IPS DF 6.9 (cell line): ENCODE data around the gene SGSH.

Source experiments
- DNase-seq: peaks from one replicate; pipeline ENCODE4 v3.0.0-alpha.2; 2013; ENCODE audit warnings: low read depth, low spot score
- H3K27ac ChIP-seq: one replicate; pipeline ENCODE4 v1.5.1; 2013; ENCODE audit warnings: low read length, control low read depth
- H3K27me3 ChIP-seq: 2 replicates; pipeline ENCODE4 v1.6.1; 2013; ENCODE audit warnings: mild to moderate bottlenecking, low read length; ENCODE audit not compliant: control insufficient read depth, insufficient read depth
- H3K36me3 ChIP-seq: 2 replicates; pipeline ENCODE4 v1.6.1; 2013; ENCODE audit warnings: low read length; ENCODE audit not compliant: control insufficient read depth, insufficient read depth
- H3K4me1 ChIP-seq: 2 replicates; pipeline ENCODE4 v1.6.1; 2013; ENCODE audit warnings: low read length; ENCODE audit not compliant: control insufficient read depth, insufficient read depth
- H3K4me3 ChIP-seq: 2 replicates; pipeline ENCODE4 v1.5.1; 2013; ENCODE audit warnings: mild to moderate bottlenecking, low read length
- H3K9me3 ChIP-seq: 2 replicates; pipeline ENCODE4 v1.6.1; 2013; ENCODE audit warnings: low read length, inconsistent platforms; ENCODE audit not compliant: control insufficient read depth, insufficient read depth
- WGBS: extraction: QIAGEN DNeasy Blood & Tissue Kit; methylation state at CpG from one replicate; pipeline ENCODE4 v1.1.7; 2013; ENCODE audit warnings: mixed read lengths, missing lambda C conversion rate; ENCODE audit not compliant: insufficient read length, insufficient coverage; 5-methylcytosine and 5-hydroxymethylcytosine counted together

The SGSH gene

DNA sequence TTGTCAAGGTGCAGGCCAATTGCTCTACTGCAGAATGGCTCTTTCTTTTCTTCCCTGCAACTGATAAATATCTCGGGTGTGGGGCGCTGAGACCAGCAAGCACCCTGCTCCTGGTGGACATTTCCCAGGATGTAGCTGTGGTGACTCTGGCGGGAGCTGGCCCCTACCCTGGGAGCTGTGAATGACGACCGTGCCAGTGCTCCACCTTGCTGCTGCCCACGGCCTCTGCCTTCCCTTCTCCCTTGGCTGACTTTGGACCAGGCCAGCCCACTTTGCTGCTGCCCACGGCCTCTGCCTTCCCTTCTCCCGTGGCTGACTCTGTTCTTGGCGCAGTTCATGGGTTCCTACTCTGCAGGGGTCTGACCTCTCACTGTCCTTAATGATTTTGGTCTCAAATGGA is 34.2 kb downstream of the SGSH start:
- DNase-seq = no peak
- Histone ChIP-seq H3K4me3 (no peak overlapping the region), H3K27me3 (no peaks in the 10 kb centered on the region), H3K9me3 (no peaks in the 10 kb centered on the region), H3K36me3 (no peaks in the 10 kb centered on the region; the same call in 1 of the 2 replicates), H3K4me1 (no peaks in the 10 kb centered on the region; the same call in 1 of the 2 replicates), H3K27ac (no peak overlapping the region)
- WGBS = no CpG with 5 or more reads among the region's 9 CpGs

DNA sequence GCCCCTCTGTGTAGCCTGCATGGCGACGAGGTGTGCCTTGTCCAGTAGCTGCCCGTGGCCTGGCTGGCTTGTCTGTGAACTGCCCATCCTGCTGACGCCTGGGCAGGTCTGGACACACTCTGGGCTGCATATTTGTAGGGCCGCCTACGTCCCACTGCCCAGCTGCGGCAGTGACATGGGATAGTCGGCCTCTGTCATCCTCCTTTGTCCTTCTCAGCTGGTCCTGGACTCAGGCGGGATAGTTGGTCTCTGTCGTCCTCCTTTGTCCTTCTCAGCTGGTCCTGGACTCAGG is 35.8 kb downstream of the SGSH start:
- no peaks in the 10 kb centered on the region for H3K9me3 ChIP-seq
- H3K27ac ChIP-seq = no peak overlapping the region
- no peaks in the 10 kb centered on the region; the same call in 1 of the 2 replicates for H3K4me1 ChIP-seq
- H3K36me3 ChIP-seq = no peaks in the 10 kb centered on the region; the same call in 1 of the 2 replicates
- no peak for DNase-seq
- no CpG with 5 or more reads among the region's 10 CpGs for WGBS
- H3K27me3 ChIP-seq = no peaks in the 10 kb centered on the region
- no peak overlapping the region for H3K4me3 ChIP-seq

DNA sequence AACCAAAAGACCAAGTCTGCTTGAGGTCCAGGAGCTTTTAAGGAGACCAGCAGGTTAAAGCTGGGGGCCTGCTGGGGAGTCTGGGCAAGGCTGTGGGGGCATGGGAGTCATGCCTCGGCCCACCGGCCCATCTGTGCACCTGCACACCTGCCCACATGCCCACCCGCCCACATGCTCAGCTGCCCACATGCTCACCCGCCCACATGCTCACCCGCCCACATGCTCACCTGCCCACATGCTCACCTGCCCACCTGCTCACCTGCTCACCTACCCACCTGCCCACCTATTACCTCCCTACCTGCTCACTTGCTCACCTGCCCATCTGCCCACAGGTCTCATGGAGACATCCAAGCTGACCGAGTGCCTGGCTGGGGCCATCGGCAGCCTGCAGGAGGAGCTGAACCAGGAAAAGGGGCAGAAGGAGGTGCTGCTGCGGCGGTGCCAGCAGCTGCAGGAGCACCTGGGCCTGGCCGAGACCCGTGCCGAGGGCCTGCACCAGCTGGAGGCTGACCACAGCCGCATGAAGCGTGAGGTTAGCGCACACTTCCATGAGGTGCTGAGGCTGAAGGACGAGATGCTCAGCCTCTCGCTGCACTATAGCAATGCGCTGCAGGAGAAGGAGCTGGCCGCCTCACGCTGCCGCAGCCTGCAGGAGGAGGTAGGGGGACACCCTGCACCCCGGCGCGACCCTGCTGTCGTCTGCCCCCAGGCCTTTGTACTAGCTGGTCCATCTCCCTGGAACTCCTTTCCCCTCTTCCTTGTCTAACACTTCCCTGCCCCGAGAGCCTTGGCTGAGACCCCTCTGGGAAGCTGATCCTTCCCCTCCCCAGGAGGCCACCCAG is 36.3 kb downstream of the SGSH start:
- no peaks in the 10 kb centered on the region; the same call in 1 of the 2 replicates for H3K4me1 ChIP-seq
- no peak for DNase-seq
- no peaks in the 10 kb centered on the region for H3K27me3 ChIP-seq
- H3K36me3 ChIP-seq = no peaks in the 10 kb centered on the region; the same call in 1 of the 2 replicates
- no peak overlapping the region for H3K27ac ChIP-seq
- no CpG with 5 or more reads among the region's 26 CpGs for WGBS
- no peak overlapping the region for H3K4me3 ChIP-seq
- H3K9me3 ChIP-seq = no peaks in the 10 kb centered on the region

DNA sequence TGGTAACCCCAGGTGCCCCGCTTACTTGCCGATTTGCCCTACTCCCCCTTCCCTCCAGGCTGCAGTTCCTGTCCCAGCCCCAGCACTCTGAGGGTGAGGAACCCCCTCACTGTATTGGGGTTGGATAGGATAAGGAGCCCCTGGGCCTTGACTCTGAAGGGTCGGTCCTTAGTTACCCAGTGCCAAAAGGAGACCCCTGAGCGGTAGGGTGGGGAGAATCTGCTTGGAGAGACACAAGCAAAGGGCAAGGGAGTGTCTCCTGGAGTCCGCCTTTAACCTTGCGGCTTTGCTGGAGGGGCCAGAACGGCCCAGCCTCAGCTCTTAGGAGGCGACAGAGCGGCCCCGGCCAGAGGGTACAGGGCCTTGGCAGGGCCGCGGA is 37.3 kb downstream of the SGSH start:
- Histone ChIP-seq H3K27ac (no peak overlapping the region), H3K4me1 (no peaks in the 10 kb centered on the region; the same call in 1 of the 2 replicates), H3K4me3 (no peak overlapping the region), H3K9me3 (no peaks in the 10 kb centered on the region), H3K36me3 (no peaks in the 10 kb centered on the region; the same call in 1 of the 2 replicates), H3K27me3 (no peaks in the 10 kb centered on the region)
- DNase-seq = no peak
- no CpG with 5 or more reads among the region's 12 CpGs for WGBS

DNA sequence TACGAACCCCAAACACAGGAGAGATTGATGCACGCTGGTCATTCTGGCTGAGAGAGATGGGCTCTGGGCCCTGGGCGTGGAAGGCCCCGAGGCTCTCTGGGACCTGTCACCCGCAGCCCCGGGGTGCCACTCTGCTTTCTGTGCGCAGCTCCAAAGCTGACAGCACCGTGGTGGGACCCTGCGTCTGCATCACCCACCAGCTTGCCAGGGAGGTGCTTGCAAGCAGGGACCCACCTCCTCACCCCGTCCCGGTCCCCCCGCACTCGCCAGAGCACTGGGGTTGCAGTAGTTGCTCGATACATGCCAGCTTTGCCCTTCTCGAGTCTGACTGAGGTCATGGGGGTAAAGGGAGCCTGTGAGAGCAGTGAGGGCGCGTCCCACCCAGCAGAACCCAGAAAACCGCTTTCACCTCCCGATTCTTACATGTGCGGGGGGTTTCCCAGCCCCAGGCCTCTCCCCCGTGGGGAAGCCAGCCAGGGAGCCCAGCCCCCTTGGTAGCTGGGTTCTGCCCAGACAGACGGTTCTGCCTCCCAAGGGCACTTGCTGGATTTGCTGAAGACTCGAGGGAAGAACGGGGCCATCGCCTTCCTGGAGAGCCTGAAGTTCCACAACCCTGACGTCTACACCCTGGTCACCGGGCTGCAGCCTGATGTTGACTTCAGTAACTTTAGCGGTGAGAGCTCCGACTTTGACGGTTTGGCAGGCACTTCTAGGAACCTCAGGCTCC is 37.9 kb downstream of the SGSH start:
- no CpG with 5 or more reads among the region's 30 CpGs for WGBS
- Histone ChIP-seq H3K4me1 (no peaks in the 10 kb centered on the region; the same call in 1 of the 2 replicates), H3K9me3 (no peaks in the 10 kb centered on the region), H3K4me3 (no peak overlapping the region), H3K27me3 (no peaks in the 10 kb centered on the region), H3K27ac (no peak overlapping the region), H3K36me3 (no peaks in the 10 kb centered on the region; the same call in 1 of the 2 replicates)
- DNase-seq = no peak

DNA sequence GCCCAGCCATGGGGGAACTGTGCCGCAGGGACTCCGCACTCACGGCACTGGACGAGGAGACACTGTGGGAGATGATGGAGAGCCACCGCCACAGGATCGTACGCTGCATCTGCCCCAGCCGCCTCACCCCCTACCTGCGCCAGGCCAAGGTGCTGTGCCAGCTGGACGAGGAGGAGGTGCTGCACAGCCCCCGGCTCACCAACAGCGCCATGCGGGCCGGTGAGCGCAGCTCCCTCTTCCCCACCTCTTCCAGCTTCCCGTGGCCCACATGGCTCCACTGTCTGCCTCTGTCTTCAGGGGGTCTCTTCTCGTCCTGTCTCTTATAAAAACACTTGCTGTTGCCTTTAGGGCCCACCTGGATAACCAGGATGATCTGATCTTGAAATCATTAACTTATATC is 38.7 kb downstream of the SGSH start:
- Histone ChIP-seq H3K27me3 (no peaks in the 10 kb centered on the region), H3K4me1 (no peaks in the 10 kb centered on the region; the same call in 1 of the 2 replicates), H3K4me3 (no peak overlapping the region), H3K27ac (no peak overlapping the region), H3K9me3 (no peaks in the 10 kb centered on the region), H3K36me3 (no peaks in the 10 kb centered on the region; the same call in 1 of the 2 replicates)
- DNase-seq = no peak
- WGBS = no CpG with 5 or more reads among the region's 17 CpGs

DNA sequence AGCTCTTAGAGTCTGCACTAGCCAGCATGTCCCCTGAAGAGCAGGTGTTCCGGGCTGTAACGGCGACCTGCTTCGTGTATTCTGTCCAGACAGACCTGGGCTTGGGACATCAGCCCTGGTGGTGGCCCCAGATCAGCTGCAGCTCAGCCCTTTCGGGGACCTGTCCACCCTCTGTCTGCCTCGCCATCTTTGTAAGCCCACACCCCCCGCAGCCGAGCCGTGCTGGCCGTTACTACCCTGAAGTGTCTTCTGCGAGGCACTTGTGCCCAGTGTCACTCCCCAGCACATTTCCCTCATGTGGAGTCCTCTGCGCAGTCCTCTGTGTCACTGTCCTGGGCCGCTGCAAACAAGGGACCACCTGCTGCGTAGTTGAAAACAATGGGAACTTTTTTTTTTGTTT is 39.9 kb downstream of the SGSH start:
- Histone ChIP-seq H3K36me3 (no peaks in the 10 kb centered on the region; the same call in 1 of the 2 replicates), H3K27me3 (no peaks in the 10 kb centered on the region), H3K4me3 (no peak overlapping the region), H3K4me1 (peaks cover 1% of the 10 kb centered on the region; the same call in 1 of the 2 replicates), H3K9me3 (no peaks in the 10 kb centered on the region), H3K27ac (no peak overlapping the region)
- DNase-seq = no peak
- WGBS = no CpG with 5 or more reads among the region's 14 CpGs

DNA sequence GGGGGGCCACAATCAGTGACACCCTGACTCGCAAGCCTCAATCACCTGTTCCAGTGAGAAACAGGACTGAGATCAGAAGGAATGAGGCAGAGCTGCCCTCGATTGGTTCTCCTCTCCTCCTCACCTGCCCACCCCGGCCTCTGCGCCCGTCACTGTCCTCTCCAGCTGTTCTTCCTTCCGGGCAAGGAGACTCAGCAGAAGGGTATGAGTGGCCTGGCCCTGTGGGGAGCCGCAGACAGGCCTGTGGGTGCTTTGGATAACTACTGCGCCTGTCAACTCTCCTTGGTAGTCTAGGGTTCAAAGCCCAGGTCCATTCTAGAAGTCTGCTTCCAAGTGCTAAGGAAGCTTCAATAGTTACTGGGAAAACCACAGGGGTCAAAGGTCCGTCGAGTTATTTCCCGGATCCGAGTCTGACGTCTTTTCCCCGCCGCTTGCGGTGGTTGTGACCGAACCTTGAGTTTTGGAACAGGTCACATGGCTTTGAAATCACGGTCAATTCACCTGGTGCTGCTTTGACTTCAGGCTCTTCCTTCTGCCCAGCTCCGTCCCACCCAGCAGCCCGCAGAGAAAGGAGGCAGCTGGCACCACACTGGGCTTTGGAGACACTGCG is 42.0 kb downstream of the SGSH start:
- Histone ChIP-seq H3K4me3 (no peak overlapping the region), H3K27me3 (no peaks in the 10 kb centered on the region), H3K4me1 (0 out of 2 replicates have a peak, but pooled peaks cover 1% of the 10 kb centered on the region), H3K36me3 (no peaks in the 10 kb centered on the region), H3K27ac (no peak overlapping the region), H3K9me3 (no peaks in the 10 kb centered on the region)
- DNase-seq = no peak
- WGBS = no CpG with 5 or more reads among the region's 21 CpGs

DNA sequence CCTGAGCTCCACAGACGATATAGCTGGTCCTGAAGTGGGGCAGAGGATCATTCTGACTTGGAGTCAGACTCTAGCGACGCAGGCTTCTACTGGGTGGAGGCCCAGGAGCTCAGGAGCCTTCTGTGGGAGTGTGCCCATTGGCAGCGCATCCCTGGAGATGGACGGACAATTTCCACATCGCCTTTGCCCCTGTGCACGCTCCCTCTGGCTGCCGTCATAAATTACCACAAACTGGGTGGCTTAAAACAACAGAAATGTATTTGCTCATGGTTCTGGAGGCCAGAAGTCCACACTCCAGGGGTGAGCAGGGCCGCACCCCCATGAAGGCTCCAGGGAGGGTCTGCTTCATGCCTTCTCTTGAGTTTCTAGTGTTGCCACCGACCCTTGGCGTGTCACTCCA is 43.4 kb downstream of the SGSH start:
- H3K27ac ChIP-seq = no peak overlapping the region
- DNase-seq = no peak
- WGBS = no CpG with 5 or more reads among the region's 11 CpGs
- H3K4me1 ChIP-seq = 0 out of 2 replicates have a peak, but pooled peaks cover 1% of the 10 kb centered on the region
- no peaks in the 10 kb centered on the region for H3K9me3 ChIP-seq
- H3K4me3 ChIP-seq = no peak overlapping the region
- no peaks in the 10 kb centered on the region for H3K36me3 ChIP-seq
- H3K27me3 ChIP-seq = no peaks in the 10 kb centered on the region

DNA sequence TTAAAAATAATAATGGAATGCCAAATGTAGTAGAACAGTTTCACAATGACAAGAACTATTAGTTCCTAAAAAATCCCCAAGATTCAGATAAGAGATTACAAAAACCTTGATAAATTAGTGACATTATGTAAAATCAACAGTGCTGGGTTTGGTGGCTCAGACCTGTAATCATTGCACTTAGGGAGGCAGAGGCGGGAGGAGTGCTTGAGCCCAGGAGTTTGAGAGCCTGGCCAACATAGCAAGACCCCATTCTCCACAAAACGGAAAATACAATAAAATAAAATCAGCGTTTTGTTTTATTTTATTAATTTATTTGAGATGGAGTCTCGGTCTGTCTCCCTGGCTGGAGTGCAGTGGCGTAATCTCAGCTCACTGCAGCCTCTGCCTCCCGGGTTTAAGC is 46.2 kb downstream of the SGSH start:
- no peaks in the 10 kb centered on the region for H3K9me3 ChIP-seq
- no peak for DNase-seq
- H3K36me3 ChIP-seq = no peaks in the 10 kb centered on the region
- no peak overlapping the region for H3K27ac ChIP-seq
- no peak overlapping the region for H3K4me3 ChIP-seq
- H3K4me1 ChIP-seq = 0 out of 2 replicates have a peak, but pooled peaks cover 1% of the 10 kb centered on the region
- no peaks in the 10 kb centered on the region for H3K27me3 ChIP-seq
- no CpG with 5 or more reads among the region's 6 CpGs for WGBS
